ENCODE results near the gene ANXA4. TPM values are rescaled to one million over a fixed set of nuclear protein-coding genes. Genes with fewer than 3 reads are reported as not detected.

Gene ANXA4
- total RNA-seq, result 100 to 1,000 TPM in 1 of 4 donors, 10 to 100 TPM in 3; 72.0 to 101 (median 82.5) TPM

DNA sequence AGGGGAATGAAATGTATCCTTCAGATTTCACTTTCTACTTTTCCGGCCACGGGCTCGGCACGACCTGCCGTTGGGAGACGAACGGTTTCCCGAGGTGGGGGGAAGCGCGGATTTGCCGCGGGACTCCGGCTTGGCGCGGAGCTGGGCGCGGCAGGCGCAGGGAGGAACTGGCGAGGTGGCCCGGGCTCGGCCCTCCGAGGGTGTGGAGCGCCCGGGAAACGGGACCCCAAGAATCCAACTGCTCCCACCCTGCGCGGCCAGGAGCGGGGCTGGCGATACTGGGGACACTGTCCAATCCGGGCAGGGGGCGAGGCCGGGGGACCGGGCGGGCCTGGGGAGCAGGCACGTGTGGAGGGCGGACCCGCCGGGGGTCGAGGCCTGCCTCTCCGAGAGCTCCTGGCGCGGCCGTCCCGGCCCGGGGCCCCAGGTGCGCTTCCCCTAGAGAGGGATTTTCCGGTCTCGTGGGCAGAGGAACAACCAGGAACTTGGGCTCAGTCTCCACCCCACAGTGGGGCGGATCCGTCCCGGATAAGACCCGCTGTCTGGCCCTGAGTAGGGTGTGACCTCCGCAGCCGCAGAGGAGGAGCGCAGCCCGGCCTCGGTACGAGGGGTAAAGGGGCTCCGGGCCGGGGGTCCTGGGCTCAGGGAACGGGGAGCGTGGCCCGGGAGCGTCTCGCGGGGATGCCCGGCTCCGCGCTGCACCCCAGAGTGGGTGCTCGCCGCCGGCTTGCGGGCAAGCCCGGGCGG lies at the start of gene ANXA4:
TSS of gene ANXA4 (plus strand) at position 560 of the 747 bp plus-strand sequence. CDS start 39,432 bp downstream, outside the sequence.
- Histone ChIP-seq H3K9me3 (no peaks in the 10 kb centered on the region), H3K4me1 (peaks cover 31 to 44% of the 10 kb centered on the region in 2 donors), H3K4me3 (replicated peaks in 1 of 3) (peak within 1 kb of the TSS; percentile 71 to 99 (median 90)), H3K27ac (peak within 1 kb of the TSS; percentile 90 to 96 (median 96)), H3K36me3 (no peaks in the 10 kb centered on the region), H3K27me3 (no peaks in the 10 kb centered on the region)
- intact Hi-C loops (cut with DNase I), result no loop called here
- 0 to 1% methylated on average over 11 to 17 of the region's 75 CpGs for WGBS, 2 donors
- TF ChIP-seq, protein P1, sequence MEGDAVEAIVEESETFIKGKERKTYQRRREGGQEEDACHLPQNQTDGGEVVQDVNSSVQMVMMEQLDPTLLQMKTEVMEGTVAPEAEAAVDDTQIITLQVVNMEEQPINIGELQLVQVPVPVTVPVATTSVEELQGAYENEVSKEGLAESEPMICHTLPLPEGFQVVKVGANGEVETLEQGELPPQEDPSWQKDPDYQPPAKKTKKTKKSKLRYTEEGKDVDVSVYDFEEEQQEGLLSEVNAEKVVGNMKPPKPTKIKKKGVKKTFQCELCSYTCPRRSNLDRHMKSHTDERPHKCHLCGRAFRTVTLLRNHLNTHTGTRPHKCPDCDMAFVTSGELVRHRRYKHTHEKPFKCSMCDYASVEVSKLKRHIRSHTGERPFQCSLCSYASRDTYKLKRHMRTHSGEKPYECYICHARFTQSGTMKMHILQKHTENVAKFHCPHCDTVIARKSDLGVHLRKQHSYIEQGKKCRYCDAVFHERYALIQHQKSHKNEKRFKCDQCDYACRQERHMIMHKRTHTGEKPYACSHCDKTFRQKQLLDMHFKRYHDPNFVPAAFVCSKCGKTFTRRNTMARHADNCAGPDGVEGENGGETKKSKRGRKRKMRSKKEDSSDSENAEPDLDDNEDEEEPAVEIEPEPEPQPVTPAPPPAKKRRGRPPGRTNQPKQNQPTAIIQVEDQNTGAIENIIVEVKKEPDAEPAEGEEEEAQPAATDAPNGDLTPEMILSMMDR (IDR thresholded peaks at IDR 0.05), result no peak
- TF ChIP-seq POLR2A (IDR thresholded peaks at IDR 0.05), result peak; percentile 18 to 95
- peak; percentile 89 to 91 for DNase-seq

- no peak overlapping the region for H3K4me3 ChIP-seq (replicated peaks in 1 of 3)
- WGBS, 2 donors, result 87 to 92% methylated on average over 2 of the region's 2 CpGs
- no peaks in the 10 kb centered on the region for H3K27me3 ChIP-seq
- no peaks in the 10 kb centered on the region for H3K9me3 ChIP-seq
- no peak for TF ChIP-seq POLR2A (IDR thresholded peaks at IDR 0.05)
- TF ChIP-seq, protein P1 (IDR thresholded peaks at IDR 0.05), result no peak
- no peak for DNase-seq
- H3K36me3 ChIP-seq, result no peaks in the 10 kb centered on the region
- H3K4me1 ChIP-seq, result peaks cover 20 to 29% of the 10 kb centered on the region in 2 donors
- H3K27ac ChIP-seq, result peak overlapping the region in 2 of 3 donors; percentile 47 to 52
- intact Hi-C loops (cut with DNase I), result no loop called here
Measured at GRCh38 chr2:69692424-69692823, 49.5 kb upstream of the ANXA4 start.

- no peaks in the 10 kb centered on the region for H3K9me3 ChIP-seq
- H3K27me3 ChIP-seq, result no peaks in the 10 kb centered on the region
- H3K4me1 ChIP-seq, result peaks cover 20 to 28% of the 10 kb centered on the region in 2 donors
- WGBS, 2 donors, result 54 to 58% methylated on average over 4 of the region's 4 CpGs
- H3K4me3 ChIP-seq (replicated peaks in 1 of 3), result no peak overlapping the region
- peak overlapping the region in 2 of 3 donors; percentile 47 to 52 for H3K27ac ChIP-seq
- intact Hi-C loops (cut with DNase I), result no loop called here
- DNase-seq, result no peak
- H3K36me3 ChIP-seq, result no peaks in the 10 kb centered on the region
- TF ChIP-seq POLR2A (IDR thresholded peaks at IDR 0.05), result no peak
- TF ChIP-seq, protein P1 (IDR thresholded peaks at IDR 0.05), result no peak
Measured at GRCh38 chr2:69693059-69693774, 48.7 kb upstream of the ANXA4 start.

- no peak for TF ChIP-seq POLR2A (IDR thresholded peaks at IDR 0.05)
- TF ChIP-seq, protein P1 (IDR thresholded peaks at IDR 0.05), result no peak
- WGBS, 2 donors, result 82 to 91% methylated on average over 6 of the region's 6 CpGs
- Histone ChIP-seq H3K9me3 (no peaks in the 10 kb centered on the region), H3K36me3 (no peaks in the 10 kb centered on the region), H3K4me1 (peaks cover 20 to 28% of the 10 kb centered on the region in 2 donors), H3K27me3 (no peaks in the 10 kb centered on the region), H3K4me3 (replicated peaks in 1 of 3) (no peak overlapping the region), H3K27ac (peak overlapping the region in 2 of 3 donors; percentile 47 to 52)
- intact Hi-C loops (cut with DNase I), result no loop called here
- DNase-seq, result no peak
Measured at GRCh38 chr2:69693775-69694450, 48.0 kb upstream of the ANXA4 start.

Data from thyroid gland (tissue), 4 donors.